ES-I3 (cell line): Measurements from ENCODE around the gene UGT2B15.
"Not testable (repeated sequence)": the region's sequence is repeated elsewhere in the genome, so short reads cannot be mapped to it uniquely, and the experiment has no call there.

ENCODE experiments used
- H3K36me3 ChIP-seq: 2 replicates; pipeline ENCODE4 v1.6.1; 2013; ENCODE audit warnings: mild to moderate bottlenecking, low read length, control low read depth, moderate library complexity; ENCODE audit not compliant: insufficient read depth
- H3K4me1 ChIP-seq: 2 replicates; pipeline ENCODE4 v1.6.1; 2013; ENCODE audit warnings: mild to moderate bottlenecking, control low read depth, low read length; ENCODE audit not compliant: insufficient read depth
- H3K9ac ChIP-seq: 2 replicates; pipeline ENCODE4 v1.6.1; 2013; ENCODE audit warnings: low read depth, mild to moderate bottlenecking, low read length, moderate library complexity
- H3K9me3 ChIP-seq: 2 replicates; pipeline ENCODE4 v1.6.1; 2013; ENCODE audit warnings: mild to moderate bottlenecking, low read length, moderate library complexity; ENCODE audit not compliant: control insufficient read depth, insufficient read depth

The UGT2B15 gene

GRCh38 chr4:68670479-68670939 lies at the start of gene UGT2B15:
Gene UGT2B15, minus strand, starts transcription at chr4:68670652. Its CDS starts 34 bp downstream, at chr4:68670618.
- H3K9ac ChIP-seq, H3K36me3 ChIP-seq, H3K9me3 ChIP-seq, H3K4me1 ChIP-seq: not testable (repeated sequence)

- peaks cover 7% of the 10 kb centered on the region for H3K4me1 ChIP-seq
- H3K9me3 ChIP-seq = no peaks in the 10 kb centered on the region
- H3K36me3 ChIP-seq = no peaks in the 10 kb centered on the region
- no peak overlapping the region for H3K9ac ChIP-seq
These were observed 48.6 kb upstream of the UGT2B15 start for GRCh38 chr4:68719075-68719473.

GRCh38 chr4:68718447-68719074 lies 48.1 kb upstream of the UGT2B15 start:
- no peak overlapping the region for H3K9ac ChIP-seq
- no peaks in the 10 kb centered on the region for H3K9me3 ChIP-seq
- peaks cover 7% of the 10 kb centered on the region for H3K4me1 ChIP-seq
- H3K36me3 ChIP-seq = no peaks in the 10 kb centered on the region

- H3K9me3 ChIP-seq = no peaks in the 10 kb centered on the region
- H3K4me1 ChIP-seq = peaks cover 7% of the 10 kb centered on the region
- no peak overlapping the region for H3K9ac ChIP-seq
- H3K36me3 ChIP-seq = no peaks in the 10 kb centered on the region
These were observed 47.5 kb upstream of the UGT2B15 start for GRCh38 chr4:68717999-68718398.

- Histone ChIP-seq H3K4me1 (peaks cover 7% of the 10 kb centered on the region), H3K9me3 (no peaks in the 10 kb centered on the region), H3K36me3 (no peaks in the 10 kb centered on the region), H3K9ac (no peak overlapping the region)
These were observed 43.9 kb upstream of the UGT2B15 start for GRCh38 chr4:68714400-68714799.

GRCh38 chr4:68712207-68712606 lies 41.8 kb upstream of the UGT2B15 start:
- Histone ChIP-seq H3K36me3 (no peaks in the 10 kb centered on the region), H3K4me1 (peaks cover 7% of the 10 kb centered on the region), H3K9me3 (no peaks in the 10 kb centered on the region), H3K9ac (no peak overlapping the region)

GRCh38 chr4:68708566-68708965 lies 38.1 kb upstream of the UGT2B15 start:
- no peaks in the 10 kb centered on the region for H3K4me1 ChIP-seq
- no peaks in the 10 kb centered on the region; the same call in none of the 2 replicates for H3K9me3 ChIP-seq
- no peak overlapping the region for H3K9ac ChIP-seq
- H3K36me3 ChIP-seq = no peaks in the 10 kb centered on the region

- H3K9me3 ChIP-seq, H3K4me1 ChIP-seq, H3K9ac ChIP-seq, H3K36me3 ChIP-seq: not testable (repeated sequence)
These were observed 32.7 kb upstream of the UGT2B15 start for GRCh38 chr4:68703168-68703567.

- Histone ChIP-seq H3K36me3 (no peaks in the 10 kb centered on the region), H3K4me1 (no peaks in the 10 kb centered on the region), H3K9ac (no peak overlapping the region), H3K9me3 (peaks cover 8% of the 10 kb centered on the region)
These were observed 29.7 kb upstream of the UGT2B15 start for GRCh38 chr4:68700152-68700551.

- Histone ChIP-seq H3K9ac (no peak overlapping the region), H3K9me3 (no peaks in the 10 kb centered on the region), H3K4me1 (no peaks in the 10 kb centered on the region), H3K36me3 (no peaks in the 10 kb centered on the region)
These were observed 23.0 kb upstream of the UGT2B15 start for GRCh38 chr4:68693325-68694075.

- H3K9ac ChIP-seq = no peak overlapping the region
- no peaks in the 10 kb centered on the region for H3K4me1 ChIP-seq
- H3K9me3 ChIP-seq = no peaks in the 10 kb centered on the region
- H3K36me3 ChIP-seq = no peaks in the 10 kb centered on the region
These were observed 20.7 kb upstream of the UGT2B15 start for GRCh38 chr4:68691186-68691585.

- H3K36me3 ChIP-seq = no peaks in the 10 kb centered on the region
- no peak overlapping the region for H3K9ac ChIP-seq
- H3K4me1 ChIP-seq = no peaks in the 10 kb centered on the region
- H3K9me3 ChIP-seq = no peaks in the 10 kb centered on the region
These were observed 12.6 kb upstream of the UGT2B15 start for GRCh38 chr4:68683034-68683433.

- H3K4me1 ChIP-seq, H3K9me3 ChIP-seq, H3K36me3 ChIP-seq, H3K9ac ChIP-seq: not testable (repeated sequence)
These were observed 10.8 kb upstream of the UGT2B15 start for GRCh38 chr4:68681298-68681697.

- H3K9me3 ChIP-seq = no peaks in the 10 kb centered on the region
These were observed 2.7 kb upstream of the UGT2B15 start for GRCh38 chr4:68673143-68673542.

GRCh38 chr4:68671217-68671616 lies 765 bp upstream of the UGT2B15 start:
- not testable (repeated sequence) for H3K4me1 ChIP-seq, H3K9ac ChIP-seq, H3K9me3 ChIP-seq, H3K36me3 ChIP-seq

More at GRCh38 chr4:68673143-68673542, 2.7 kb upstream of the UGT2B15 start:
- Histone ChIP-seq H3K36me3 (no peaks in the 10 kb centered on the region), H3K9ac (no peak overlapping the region), H3K4me1 (no peaks in the 10 kb centered on the region)
